Activated T-cell treated with anti-CD3 and anti-CD28 coated beads for 1 hour (primary cell): ENCODE results near the gene PDIA5.

ENCODE experiments used
- DNase-seq: peaks from one replicate; pipeline ENCODE4 v3.0.0-alpha.2; 2020; ENCODE audit warnings: low read depth

Gene PDIA5

DNA sequence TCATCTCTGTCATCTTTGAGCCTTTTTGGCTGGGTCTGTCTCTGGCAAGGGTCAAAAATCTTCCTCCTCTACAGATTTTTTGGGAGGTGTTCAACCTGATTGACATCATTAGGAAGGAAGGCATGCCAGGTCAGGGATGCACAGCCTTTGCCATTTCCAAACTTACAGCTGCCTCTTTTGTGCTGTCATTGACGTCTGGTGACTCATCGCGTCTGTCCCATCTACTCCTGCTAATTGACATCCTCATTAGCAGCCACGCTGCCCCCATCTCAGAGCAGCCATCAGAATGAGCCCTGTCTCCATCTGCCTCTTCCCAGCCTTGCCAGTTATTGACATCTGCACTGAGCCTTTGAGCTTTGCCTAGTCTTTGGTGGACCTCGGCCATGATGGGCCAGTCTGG is 53.0 kb downstream of the PDIA5 start:
- DNase-seq = no peak

DNA sequence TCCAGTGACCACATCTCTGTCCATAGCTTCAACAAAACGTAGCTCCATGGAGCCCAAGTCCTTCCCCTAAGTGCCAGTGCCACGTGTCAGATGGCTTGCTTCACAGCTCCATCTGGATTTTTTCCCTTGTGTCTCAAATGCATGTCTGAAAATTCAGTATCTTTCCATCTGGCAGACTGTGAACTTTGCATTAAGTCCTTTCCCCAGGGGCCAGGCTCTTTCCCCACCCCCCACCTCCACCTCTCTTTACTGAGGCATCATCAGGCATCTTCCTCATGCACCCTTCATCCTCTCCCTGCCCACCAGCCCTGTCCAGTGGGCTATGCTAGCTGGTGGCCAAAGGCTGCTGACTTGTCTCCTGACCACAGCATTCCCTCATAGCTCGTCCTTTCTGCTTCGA is 53.7 kb downstream of the PDIA5 start:
- no peak for DNase-seq

DNA sequence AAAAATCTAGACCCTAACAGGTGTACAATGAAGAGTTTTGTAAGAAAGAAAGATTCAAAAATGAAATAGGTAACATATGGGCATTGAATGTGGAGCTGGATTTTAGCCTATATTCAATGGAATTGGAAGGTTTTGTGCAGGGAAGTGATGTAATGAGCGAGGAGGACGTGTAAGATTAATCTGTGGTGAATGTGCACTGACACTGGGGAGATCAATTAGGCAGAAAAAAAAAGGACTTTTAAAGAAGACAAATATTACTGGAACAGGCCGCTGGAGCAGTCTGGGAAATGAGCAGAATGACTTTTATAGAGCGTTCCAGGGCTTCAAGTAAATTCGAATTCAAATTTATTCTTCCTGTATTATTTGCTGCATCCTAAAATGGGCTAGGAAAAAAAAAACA is 55.2 kb downstream of the PDIA5 start:
- no peak for DNase-seq

DNA sequence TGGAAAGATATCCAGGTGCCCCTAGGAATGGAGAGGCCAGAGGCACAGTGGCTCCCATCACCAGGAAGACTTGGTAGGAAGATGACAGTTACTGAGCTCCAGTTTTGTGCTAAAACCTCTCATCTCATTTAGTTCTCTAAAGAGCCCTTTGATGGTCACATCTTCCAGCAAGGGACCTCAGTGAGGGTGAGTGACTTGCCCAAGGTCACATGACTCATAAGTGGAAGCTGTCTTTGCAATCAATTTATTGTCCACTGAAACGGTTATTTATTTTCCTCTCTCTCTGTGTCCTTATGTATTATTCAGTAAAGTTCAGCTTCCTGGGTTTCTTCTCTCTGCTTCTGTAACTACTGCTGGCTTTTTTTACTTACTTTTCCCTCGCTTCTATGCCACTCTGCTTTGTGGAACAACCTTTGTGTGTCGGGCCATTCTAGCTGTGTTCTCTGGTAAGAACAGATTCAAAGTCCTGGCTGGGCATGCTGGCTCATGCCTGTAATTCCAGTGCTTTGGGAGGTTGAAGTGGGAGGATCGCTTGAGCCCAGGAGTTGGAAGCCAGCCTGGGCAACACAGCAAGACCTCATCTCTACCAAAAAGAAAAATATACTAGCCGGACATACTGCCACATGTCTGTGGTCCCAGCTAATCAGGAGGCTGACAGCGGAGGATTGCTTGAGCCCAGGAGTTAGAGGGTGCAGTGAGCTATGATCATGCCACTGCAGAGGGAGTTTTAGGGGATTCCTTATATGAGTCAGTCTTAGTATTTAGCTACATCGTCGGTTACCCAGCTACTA is 55.9 kb downstream of the PDIA5 start:
- no peak for DNase-seq

DNA sequence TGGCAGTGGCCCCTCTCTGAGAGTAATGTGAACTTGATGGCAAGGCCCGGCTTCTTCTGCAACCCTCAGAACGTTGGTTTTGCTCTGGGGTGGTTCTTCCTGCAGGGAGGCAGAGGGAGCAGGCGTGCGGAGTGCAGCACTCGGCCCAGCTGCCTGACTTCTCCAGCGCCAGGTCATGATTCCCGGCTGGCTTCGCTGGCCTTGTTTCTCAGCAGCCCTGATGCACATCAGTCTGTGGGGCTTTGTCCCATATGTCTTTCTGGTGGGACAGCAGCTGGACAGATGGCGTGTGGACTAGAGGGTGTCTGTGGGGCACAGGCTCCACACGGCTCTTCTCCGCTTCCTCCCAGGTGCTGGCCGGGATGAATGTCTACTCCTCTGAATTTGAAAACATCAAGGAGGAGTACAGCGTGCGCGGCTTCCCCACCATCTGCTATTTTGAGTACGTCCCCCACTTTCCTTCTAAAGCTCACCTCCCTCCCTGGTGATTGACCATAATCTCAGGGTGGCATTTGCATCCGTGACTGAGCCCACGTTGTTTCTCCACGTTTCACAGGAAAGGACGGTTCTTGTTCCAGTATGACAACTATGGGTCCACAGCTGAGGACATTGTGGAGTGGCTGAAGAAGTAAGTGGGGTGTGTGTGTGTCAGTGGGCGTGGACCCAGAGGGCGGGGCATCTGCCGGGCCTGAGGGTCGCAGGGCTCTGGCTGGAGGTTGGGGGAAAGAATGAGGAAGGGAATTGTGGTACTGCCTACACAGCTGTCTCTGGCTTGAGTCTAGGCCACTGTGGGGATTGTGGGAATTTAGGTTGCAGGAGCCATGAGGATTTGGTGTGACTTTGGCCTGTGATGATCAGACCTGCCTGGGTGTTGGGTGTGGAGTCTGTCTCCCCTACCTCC is 57.1 kb downstream of the PDIA5 start:
- DNase-seq = no peak

DNA sequence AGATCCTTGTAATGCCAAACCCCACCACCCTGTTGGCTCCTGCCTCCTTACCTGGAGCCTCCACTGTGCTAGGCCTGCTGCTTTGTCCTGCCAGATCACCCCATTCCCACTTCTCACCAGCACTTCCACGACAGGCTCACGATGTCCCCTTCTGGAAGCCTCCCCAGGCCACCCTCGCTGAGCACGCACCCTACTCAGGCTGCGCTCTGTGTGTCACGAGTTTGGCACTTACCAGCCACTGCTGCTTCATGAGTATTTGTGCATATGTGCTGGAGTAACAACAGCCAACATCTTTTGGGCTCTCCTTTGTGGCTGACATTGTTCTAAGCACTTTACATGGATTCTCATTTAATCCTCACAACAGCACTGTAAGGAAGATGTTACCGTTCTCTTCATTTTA is 58.1 kb downstream of the PDIA5 start:
- no peak for DNase-seq

DNA sequence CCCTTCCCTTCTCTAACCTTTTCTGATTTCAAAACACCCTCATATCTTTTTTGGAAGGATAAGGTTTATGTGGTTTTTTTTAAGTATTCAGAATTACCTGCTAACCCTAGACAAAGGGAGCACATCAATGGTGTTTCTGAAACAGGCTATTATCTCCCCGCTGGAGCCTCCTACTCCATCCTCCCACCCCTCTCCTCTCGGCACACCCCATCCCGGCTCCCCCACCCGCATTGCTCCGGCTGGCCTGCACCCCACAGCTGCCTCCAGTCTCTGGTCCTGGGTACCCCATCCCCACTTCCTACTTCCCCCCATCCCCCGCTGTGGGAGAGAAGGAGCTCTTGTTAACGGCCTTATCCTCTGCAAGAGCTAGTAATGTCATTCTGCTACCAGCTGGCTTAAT is 59.2 kb downstream of the PDIA5 start:
- DNase-seq = no peak

DNA sequence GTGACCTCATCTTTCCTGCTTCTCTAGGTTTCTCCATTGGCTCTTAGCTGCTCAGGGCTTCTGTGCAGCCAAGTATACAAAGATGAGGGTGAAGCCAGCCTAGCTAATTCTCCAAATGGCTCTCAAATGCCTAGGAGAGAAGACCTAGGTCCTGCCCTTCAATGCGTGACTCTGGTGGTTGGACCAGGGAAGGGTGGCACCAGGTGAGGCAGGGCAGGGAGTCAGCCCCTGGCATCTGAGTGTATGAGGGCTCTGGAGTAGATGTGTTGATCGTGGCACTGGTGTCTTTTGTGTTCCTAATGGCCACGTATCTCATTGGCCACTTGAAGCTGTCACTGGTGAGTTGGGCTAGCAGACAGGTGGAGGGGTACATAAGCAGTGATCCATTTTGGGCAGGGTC is 59.8 kb downstream of the PDIA5 start:
- no peak for DNase-seq

DNA sequence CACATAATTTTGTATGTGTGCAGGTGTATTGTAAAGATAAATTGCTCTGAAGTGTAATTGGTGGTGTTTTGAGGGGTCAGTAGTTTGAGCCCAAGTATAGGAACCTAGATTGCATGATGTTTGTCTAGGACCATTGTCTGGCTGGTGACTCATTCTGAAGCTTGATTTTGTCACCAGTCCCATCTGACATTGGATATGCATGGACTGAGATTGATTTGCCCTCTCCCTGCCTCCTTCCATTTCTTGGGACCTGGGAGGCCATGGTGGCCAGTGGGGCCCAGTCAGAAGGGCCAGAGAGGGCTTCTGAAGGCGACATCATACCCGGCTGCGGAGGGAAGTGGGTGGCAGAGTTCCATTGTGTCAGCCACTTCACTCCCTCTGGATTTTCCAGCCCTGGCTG is 62.3 kb downstream of the PDIA5 start:
- DNase-seq = no peak

DNA sequence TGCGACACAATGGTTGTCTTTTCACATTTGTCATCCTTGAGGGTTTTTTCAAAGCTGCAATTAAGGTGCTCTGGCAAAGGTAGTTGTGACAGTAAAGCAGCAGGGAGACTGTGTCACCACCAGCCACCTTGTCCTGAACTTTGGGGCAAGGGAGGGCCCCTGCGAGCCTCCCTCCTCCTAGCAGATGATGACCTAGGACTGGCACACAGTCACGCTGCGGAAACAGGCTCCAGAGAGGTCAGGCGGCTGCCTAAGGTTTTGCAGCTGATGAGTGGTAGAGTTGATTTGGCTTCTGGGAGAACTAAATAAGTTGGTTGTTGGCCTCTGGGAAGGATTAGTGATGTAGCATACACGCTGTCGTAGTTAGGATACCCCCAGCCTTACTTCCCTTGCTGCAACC is 62.7 kb downstream of the PDIA5 start:
- DNase-seq = no peak

DNA sequence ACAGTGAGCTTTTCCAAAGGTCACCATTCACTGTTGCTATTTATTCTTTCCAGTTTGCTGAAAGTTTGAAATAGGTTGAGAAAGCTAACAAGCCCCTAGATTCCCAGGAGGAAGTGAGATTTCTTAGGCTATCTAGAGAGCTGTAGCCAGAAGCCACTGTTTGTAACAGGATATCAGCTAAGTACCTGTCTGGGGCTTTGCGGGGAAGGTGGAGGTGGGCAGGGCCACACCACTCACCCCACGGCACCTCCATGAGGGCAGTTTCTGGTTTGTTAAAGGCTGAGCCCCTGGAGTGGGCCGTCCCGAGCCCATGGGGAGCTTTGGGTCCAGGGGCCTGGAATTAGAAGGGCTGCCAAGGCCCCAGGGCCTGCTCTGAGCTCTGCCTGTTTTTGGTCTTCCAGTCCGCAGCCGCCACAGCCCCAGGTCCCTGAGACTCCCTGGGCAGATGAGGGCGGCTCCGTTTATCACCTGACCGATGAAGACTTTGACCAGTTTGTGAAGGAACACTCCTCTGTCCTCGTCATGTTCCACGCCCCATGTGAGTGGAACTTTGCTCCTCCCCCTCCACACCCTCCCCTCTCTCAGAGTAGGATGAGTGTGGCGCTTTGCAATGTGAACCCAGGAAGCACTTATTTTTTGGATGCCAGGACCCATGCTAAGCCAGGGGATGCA is 63.4 kb downstream of the PDIA5 start:
- DNase-seq = no peak

DNA sequence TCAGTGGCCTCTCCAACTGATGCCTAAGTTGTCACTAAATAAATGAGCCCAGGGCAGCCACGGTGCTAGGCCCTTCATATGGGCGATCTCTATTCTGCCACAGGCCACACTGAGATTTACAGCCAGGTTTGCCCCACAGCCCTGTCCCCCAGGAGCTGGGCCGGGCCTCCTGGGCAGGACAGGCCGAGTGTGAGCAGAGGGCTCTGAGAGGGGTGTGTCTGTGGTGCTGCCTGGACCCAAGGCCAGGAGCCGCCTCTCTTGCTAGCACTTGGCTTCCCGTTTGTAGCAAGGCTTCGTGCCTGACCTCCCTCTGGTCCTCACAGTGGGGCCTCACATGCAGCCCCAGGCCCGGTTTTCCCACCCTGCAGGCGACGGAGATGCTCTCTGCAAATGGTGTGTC is 67.8 kb downstream of the PDIA5 start:
- DNase-seq = no peak

DNA sequence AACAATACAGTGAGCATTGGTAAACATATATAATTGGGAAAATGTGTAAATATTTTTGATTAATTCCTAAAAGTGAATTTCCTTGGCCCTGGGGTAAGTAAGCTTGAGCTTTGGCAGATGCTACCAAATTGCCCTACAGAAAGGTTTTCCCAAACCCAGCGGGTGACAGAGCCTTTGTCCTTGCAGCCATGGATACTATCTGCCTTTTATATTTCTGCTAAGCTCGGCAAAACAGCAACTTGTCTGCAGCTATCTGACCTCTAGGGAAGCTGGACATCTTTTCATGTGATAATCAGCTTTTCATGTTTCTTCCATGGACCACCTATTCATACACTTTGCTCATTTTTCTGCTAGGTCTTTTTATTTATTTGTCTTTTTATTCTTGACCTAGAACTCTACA is 70.2 kb downstream of the PDIA5 start:
- no peak for DNase-seq

DNA sequence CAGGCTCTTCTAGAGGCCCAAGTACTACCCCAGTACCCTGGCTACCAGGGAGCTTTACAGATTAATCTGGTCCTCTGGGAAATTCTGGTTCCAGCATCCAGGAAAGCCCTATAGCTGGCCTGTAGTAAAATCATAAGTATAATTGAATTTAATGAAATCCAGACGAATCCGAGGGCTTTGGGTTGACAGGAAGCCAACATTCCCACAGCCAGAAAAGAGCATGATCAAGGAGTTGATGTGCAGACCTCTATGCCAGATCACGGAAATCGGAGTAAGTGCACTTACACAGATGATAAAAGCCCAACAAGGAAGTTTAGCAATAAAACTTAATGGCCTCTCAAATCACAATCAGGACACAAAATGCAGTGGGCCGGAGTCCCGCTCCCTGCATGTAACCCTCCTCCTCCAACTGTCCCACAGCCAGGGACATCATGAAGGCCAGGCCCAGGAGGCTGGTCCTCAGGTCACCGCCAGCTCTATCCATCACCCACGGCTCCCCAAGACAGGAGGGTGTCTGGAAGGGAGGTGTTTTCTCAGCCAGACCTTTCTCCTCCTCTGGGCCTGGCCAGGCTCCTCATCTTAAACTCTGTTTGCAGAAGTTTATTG is 72.1 kb downstream of the PDIA5 start:
- DNase-seq = no peak

DNA sequence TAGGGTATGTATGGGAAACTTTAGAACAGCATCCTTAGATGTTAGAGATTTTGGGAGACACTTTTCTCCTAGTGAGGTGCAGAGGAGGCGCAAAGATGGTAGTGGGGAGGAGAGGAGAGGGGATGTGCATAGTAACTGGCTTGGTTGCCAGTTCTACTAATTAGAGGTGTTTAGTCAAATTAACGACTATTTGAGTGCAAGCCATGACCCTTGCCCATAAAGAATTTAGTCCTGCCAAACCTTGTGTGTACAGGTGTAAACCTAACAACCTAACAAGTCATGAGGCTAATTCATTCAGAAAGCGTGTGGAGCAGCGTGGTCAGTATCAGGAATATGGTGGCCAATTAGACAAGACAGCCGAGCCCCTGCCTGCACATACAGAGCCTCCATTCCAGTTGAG is 72.7 kb downstream of the PDIA5 start:
- no peak for DNase-seq

DNA sequence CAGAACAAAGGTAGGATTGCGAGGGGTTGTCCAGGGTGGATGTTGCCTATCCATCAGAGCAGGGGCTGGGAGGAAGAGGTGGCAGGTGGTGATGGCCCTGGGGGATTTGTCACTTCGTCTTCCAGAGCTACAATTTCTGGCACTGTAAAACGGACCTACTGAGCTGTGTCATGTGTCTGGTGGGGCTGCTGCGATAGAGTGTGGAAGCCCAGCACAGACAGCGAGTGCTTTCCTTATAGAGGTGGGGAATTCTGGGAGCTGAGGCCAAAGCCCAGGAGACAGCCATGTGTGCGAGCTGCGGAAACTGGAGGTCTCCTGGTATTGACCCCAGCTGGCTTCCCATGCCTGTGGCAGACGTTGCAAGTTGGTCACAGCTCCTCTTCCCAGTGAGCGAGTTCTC is 73.7 kb downstream of the PDIA5 start:
- no peak for DNase-seq

DNA sequence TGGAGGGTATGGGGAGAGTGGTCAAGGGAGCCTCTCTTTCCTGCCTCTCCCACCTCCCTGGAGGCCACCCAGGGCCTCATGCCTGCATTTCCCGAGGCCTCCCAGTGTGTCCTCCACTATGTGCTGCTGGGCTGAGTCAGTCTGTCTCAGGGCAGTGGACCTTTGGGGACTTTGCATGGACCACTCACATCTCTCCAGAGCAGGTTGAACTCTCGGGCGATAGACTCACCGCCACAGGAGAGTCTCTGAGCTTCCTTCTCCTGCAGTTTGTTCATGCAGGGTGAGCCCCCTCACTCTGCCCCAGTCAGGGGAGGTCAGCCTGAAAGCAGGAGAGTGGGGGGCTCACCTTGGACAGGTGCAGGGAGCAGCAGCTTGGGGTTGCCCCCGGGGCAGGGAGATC is 74.5 kb downstream of the PDIA5 start:
- DNase-seq = no peak

DNA sequence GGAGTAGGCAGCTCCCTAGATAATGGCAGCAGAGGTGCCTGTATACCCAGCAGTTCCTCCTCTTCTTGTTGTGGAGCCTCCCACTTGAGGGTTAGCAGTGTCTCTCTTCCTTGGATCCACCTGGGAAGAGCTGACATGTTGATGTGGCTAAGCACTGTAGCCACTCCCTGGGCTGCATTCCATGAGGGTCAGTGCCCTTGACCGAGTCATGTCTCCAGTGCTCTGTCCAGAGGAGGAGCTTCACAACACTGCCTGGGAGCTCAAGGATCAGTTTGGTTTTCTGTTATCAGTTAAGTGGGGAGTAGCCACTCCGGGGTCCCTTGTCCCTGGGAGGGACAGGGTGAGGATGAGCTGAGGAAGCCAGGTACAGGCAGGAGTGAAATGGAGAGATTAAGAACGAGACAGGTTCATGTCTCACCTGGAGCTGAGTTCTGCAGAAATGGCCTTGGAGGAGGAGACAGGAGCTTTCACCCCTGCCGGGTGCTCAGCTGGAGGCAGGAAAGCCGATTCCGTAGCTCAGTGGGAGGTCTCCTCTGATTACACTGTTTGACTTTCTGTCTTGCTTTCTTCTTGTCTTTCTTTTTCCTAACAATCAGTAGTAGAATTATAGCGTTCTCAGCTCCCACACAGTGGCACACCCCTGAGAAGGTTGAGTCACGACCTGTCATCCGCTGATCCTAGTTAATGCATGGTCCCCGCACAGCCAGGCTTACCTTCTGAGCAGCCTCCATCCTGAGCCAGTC is 77.0 kb downstream of the PDIA5 start:
- DNase-seq = no peak

DNA sequence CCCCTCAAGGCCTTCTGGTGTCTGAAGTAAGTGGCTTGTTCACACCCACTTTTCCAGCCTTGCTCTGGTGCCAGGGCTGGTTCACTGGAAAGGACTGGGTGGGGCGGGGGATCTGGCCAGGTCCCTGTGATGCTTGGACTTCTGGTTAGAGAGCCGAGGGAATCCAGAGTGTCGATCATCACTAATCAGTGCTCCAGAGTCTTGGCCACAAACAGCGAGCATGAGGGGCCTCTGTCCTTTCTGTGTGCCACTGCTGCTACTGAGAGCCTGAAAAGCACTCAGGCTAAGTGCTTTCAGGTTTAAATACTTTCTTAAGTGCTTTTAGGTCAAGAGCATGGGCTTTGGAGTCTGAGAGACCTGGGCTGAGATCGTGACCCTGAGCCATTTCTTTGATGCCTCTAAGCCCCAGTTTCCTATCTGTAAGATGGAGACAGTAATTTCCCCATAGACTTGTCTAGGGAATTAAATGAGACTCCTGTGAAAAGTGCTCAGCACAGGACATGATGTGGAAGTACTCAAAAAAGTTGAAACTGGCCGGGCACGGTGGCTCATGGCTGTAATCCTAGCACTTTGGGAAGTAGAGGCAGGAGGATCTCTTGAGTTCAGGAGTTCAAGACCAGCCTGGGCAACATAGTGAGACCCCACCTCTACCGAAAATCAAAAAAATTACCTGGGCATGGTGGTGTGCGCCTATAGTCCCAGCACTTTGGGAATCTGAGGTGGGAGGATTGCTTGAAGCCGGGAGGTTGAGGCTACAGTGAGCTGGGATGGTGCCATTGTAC is 81.1 kb downstream of the PDIA5 start:
- no peak for DNase-seq

DNA sequence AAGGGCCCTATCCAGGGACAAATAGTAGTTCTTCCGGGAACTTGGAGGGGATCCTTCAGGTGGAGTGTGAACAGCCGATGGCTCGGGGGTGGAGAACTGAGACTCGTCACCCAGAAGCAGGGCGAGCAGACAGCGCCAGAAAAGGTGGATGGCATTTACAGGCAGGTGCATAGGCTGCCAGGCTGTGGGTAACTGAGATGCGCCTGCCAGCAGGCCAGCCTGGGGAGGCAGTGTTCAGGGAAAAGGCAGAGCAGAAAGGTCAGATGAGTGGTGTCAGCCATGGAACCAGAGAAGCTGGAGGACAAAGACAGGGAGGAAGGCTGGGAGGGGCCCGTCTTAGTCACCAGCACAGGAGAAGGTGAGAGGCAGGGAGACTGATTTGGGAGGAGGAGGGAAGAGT is 81.9 kb downstream of the PDIA5 start:
- DNase-seq = no peak

DNA sequence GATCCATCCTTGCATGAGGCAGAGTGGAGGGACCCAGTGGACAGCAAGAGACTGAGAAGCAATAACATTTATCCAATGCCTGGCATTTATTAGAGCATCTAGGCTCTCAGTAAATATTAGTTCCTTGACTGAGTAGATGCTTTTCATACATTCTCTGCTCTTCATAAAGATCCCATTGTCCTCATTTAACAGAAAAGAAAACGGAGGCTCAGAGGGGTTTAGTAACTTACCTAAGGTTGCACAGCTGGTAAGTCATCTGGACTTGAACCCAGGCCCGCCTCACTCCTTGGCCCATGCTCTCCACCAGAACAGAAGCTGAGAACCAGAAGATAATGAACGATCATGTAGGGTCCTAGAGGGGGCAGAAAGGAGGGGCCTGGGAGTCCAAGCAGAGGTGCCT is 82.7 kb downstream of the PDIA5 start:
- DNase-seq = no peak
